Activated CD4-positive, alpha-beta T cell treated with anti-CD3 and anti-CD28 coated beads, Interleukin-2, amount 50 U/mL, for 4 hours (primary cell): ENCODE results near the gene ACO2.
"Not testable (repeated sequence)": the region's sequence is repeated elsewhere in the genome, so short reads cannot be mapped to it uniquely, and the experiment has no call there.

Experiments
- DNase-seq, 2 experiments: peaks; one replicate each; pipeline ENCODE4 v3.0.0-alpha.2; 2020

Gene ACO2

GRCh38 chr22:41543854-41544670 is 75.1 kb downstream of the ACO2 start, which contains the start of gene POLR3H:
Gene POLR3H (minus strand): TSS chr22:41544470. CDS start chr22:41544101, 369 bp downstream.
- peak; percentile 96 to 97 for DNase-seq

- no peak for DNase-seq
Measured at GRCh38 chr22:41544671-41545476, 76.0 kb downstream of the ACO2 start.

DNA sequence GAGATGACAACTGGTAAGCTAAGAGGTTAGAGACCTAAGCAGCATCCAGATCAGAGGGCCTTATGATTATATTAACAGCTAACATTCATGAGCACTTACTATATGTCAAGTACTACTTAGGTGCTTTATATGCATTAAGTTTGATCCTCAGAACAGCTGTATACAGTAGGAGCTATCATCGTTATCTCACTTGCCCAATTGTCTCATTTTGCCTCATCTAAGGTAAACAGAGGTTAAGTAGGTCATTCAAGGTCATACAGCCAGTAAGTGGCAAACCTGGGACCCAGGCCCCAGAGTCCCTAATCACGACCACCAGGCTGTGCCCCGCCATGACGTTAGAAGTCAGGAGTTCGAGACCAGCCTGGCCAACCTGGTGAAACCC is 79.9 kb downstream of the ACO2 start:
- DNase-seq: no peak

GRCh38 chr22:41550952-41551491 is 82.1 kb downstream of the ACO2 start:
- no peak for DNase-seq

DNA sequence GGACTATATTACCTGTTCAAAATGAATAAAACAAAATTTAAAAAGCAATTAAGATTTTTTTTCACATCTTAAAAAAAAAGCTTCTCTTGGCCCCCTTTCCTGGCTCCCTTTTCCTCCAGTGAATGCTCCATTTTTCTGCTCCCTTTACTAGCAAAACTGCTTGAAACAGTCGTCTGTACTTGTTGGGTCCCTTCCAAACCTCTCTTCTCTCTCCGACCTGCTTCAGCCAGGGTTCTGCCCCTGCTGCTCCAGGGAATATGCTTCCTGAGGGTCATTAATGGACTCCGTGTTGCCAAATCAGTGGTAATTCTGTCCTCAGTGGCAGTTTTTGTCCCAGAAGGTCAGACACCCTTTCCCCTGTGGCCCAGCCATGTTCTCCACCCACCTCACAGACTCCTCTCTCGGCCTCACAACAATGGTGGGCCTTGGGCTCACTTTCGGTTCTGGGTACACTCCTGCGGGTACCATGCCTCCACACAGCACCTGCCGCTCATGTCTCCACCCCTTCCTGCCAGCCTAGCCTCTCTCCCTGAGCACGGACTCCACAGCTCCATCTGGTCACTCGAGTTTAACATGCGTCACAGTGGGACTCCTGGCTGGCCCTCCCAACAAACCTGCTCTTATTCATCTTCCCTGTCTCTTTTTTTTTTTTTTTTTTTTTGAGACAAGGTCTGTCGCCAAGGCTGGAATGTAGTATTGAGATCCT is 83.1 kb downstream of the ACO2 start:
- no peak for DNase-seq

GRCh38 chr22:41555325-41555982 is 86.5 kb downstream of the ACO2 start:
- DNase-seq: no peak

DNA sequence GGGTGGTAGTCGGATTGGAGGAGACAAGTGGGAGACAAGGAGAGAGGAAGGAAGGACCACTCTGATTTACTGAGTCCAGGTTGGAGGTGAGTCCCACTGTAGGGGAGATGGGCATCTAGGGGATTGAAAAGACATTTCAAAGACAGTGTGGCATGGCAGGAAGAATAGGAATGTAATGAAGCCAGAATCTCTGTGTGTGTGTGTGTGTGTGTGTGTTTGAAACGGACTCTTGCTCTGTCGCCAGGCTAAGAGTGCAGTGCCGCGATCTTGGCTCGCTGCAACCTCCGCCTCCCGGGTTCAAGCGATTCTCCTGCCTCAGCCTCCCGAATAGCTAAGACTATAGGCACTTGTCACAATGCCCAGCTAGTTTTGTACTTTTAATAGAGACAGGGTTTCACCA is 87.6 kb downstream of the ACO2 start:
- DNase-seq: no peak

DNA sequence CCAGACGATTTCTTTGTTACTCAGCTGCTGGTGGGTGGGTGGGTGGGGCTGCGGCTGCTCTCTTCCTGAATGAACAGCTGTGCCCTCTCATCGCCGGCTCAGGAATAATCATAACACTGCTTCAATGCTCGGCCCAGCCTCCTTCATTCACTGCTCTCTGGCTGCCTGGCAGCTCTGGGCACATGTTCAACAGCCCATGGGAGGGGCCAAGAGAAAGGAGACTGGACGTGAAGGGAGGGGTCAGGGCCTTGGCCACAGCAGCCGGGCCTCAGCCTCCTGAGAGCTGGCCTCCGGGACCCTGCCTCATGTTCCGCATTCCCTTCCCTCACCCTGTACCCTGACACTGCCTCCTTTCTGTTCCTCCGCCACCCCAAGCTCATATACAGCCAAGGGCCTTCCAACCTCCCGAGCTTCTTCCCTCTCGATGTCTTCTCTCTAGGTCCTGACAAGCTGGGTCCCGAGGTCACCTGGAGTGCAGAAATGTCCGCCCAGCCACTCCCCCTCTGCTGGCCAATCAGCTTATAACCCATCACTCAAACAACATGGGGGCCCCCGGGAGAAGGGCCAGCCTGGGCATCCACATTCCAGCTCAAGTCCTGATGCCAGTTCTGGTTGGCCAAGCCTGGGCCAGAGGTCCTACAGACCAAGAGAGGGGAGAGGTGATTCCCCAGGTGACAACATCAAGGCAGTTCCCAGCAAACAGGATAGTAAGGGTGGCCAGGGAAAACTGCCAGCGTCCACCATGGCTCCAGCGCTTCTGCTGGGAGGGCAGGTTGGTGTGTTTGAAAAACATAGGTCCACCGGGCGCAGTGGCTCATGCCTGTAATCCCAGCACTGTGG is 88.7 kb downstream of the ACO2 start:
- DNase-seq: no peak

- DNase-seq: not testable (repeated sequence)
Measured at GRCh38 chr22:41558241-41558630, 89.3 kb downstream of the ACO2 start.

DNA sequence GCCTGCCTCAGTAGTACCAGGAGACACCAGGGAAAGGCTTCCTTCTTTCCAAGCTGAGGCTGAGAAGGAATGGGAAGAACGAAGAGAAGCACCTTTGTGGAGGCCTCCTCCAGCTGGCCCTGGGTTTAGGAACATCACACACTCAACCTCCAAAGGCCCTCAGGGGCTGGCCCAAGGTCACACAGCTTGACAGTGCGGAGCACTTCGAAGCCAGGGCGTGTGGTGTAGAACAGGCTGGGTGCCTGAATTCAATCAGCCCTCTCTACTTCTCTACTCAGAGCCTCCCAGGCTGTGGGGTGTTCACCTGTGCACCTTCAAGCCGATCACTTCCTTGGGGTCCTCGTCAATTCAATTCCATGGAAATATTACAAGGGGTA is 91.2 kb downstream of the ACO2 start:
- no peak for DNase-seq

GRCh38 chr22:41561335-41561734 is 92.4 kb downstream of the ACO2 start:
- DNase-seq: no peak

GRCh38 chr22:41561788-41562187 is 92.9 kb downstream of the ACO2 start:
- DNase-seq: no peak

DNA sequence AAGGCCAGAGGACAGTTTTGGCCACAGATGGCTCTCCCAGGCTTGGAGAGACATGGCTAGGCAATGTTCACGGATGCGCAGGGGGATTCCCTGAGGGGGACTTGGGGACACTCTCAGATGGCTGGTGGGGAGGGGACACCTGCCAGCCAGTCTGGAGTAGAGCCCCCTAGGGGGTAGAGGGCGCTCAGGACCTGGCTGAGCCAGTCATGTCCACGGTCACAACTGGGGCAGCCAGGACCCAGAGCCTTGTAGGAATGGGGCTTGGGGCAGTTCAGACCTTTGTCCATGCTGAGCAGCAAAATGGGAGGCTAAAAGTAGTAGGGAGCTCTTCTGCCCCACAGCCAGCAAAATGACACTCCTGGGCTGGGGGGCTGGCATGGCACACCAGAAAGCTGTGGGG is 93.5 kb downstream of the ACO2 start:
- no peak for DNase-seq

DNA sequence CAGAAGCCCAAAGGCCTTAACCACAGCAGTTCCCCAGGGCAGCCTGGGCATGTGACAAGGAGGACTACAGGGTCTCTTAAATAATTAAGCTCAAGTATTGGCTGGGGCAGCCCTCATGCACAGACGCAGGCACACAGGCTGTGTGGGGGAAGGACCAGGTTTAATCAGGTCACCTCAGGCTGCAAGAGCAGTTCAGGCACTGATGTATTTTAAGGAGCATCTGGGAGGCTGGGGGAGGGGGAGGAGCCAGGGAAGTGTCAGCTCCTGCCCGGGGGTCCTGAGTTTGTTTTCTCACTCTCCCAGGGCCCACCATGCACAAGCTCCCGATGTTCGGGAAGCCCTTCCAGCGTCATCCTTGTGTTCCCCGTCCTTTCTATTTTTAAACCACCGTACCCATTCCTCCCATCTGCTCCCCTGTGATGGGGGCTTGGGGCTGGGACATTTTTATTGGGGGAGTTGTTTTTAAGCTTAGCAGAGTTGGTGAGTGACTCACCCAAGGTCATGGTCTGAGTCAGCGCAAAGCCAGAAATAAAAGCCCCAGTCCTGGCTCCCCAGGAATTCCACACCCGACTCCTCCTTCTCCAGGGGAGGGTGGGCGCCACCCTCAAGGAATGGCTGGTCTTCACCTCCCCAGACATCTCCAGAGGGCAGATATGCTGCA is 94.3 kb downstream of the ACO2 start:
- DNase-seq: no peak

GRCh38 chr22:41564563-41564962 is 95.6 kb downstream of the ACO2 start:
- DNase-seq: no peak

GRCh38 chr22:41565403-41566054 is 96.6 kb downstream of the ACO2 start:
- no peak for DNase-seq

DNA sequence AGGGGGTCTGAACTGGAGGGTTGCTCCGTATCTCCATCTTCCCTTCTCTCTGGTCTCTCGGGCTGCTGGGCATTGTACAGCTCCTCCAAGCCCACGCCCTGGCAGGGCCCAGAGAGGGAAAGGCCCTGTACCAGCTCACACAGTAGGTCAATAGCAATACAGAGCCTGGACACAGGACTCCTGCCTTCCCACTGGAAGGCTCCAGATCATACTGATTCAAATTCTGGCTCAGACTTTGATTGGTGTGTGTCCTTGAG is 98.5 kb downstream of the ACO2 start:
- DNase-seq: no peak

DNA sequence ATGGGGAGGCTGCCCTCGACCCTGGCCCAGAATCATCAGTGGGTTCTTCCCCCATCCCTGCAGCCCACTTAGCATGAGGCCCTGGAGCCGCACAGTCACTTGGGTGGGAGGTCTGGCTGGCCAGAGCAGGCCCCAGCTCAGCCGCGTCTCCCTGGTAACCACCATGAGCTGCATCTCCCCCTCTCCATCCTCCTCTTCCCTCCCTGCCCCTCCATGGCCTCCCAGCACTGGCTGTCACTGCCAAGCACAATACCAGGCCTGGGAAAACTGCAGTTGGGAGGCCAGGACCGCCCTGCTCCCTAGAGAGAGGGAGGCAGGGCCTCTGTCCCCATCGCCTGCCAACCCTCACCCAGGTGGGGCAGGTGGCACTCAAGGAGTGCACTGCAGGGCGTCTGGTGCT is 99.9 kb downstream of the ACO2 start:
- no peak for DNase-seq

DNA sequence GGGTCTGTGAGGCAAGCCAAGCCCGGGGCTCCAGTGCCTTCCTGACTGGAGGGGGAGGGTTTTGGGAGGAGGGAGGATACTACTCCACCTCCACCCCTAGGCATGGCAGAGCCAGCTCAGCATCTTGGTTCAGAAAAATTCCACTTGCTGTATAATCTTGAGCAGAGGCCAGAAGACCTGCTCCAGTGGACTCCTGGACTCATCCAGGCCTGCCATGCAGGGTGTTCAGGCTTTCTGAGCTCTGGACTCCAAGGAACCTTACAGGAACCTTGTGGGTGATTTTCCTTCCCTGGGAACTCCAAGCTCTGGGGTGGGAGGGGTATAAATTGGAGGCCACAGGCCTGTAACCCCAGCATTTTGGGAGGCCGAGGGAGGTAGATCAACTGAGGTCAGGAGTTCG is 101.3 kb downstream of the ACO2 start:
- no peak for DNase-seq

- DNase-seq: no peak
Measured at GRCh38 chr22:41571786-41572185, 102.9 kb downstream of the ACO2 start.

GRCh38 chr22:41572305-41572704 is 103.4 kb downstream of the ACO2 start:
- not testable (repeated sequence) for DNase-seq
